ENCODE measurements around the gene NFATC3.

NFATC3 gene

GRCh38 chr16:68134644-68135043 is 49.5 kb downstream of the NFATC3 start:
- H3K4me1 ChIP-seq (ENCODE audit: insufficient read depth, poor library complexity, severe bottlenecking) = no peaks in the 10 kb centered on the region

GRCh38 chr16:68136515-68136914 is 51.3 kb downstream of the NFATC3 start:
- ATAC-seq (ENCODE audit: low read depth) (no peak), DNase-seq (ENCODE audit: low spot score) (no peak)
- no peak for TF ChIP-seq CTCF (IDR thresholded peaks at IDR 0.05; ENCODE audit: poor library complexity, severe bottlenecking)
- Histone ChIP-seq H3K9me3 (ENCODE audit: severe bottlenecking) (no peaks in the 10 kb centered on the region), H3K36me3 (ENCODE audit: low read depth) (peaks cover 3% of the 10 kb centered on the region; the same call in 1 of the 2 replicates), H3K4me3 (ENCODE audit: severe bottlenecking) (no peak overlapping the region), H3K27ac (ENCODE audit: poor library complexity, severe bottlenecking) (no peak overlapping the region), H3K27me3 (ENCODE audit: insufficient read depth, poor library complexity, severe bottlenecking) (no peaks in the 10 kb centered on the region), H3K4me1 (ENCODE audit: insufficient read depth, poor library complexity, severe bottlenecking) (peaks cover under 1% of the 10 kb centered on the region)

More at GRCh38 chr16:68134644-68135043, 49.5 kb downstream of the NFATC3 start:
- H3K27ac ChIP-seq (ENCODE audit: poor library complexity, severe bottlenecking) = no peak overlapping the region
- H3K27me3 ChIP-seq (ENCODE audit: insufficient read depth, poor library complexity, severe bottlenecking) = no peaks in the 10 kb centered on the region
- H3K4me3 ChIP-seq (ENCODE audit: severe bottlenecking) = no peak overlapping the region
- peaks cover 3% of the 10 kb centered on the region; the same call in 1 of the 2 replicates for H3K36me3 ChIP-seq (ENCODE audit: low read depth)
- no peaks in the 10 kb centered on the region for H3K9me3 ChIP-seq (ENCODE audit: severe bottlenecking)
- DNase-seq (ENCODE audit: low spot score) (no peak), ATAC-seq (ENCODE audit: low read depth) (no peak)
- no peak for TF ChIP-seq CTCF (IDR thresholded peaks at IDR 0.05; ENCODE audit: poor library complexity, severe bottlenecking)

- no peak for TF ChIP-seq CTCF (IDR thresholded peaks at IDR 0.05; ENCODE audit: poor library complexity, severe bottlenecking)
- Histone ChIP-seq H3K4me1 (ENCODE audit: insufficient read depth, poor library complexity, severe bottlenecking) (peaks cover 22% of the 10 kb centered on the region), H3K27ac (ENCODE audit: poor library complexity, severe bottlenecking) (no peak overlapping the region), H3K9me3 (ENCODE audit: severe bottlenecking) (no peaks in the 10 kb centered on the region), H3K4me3 (ENCODE audit: severe bottlenecking) (no peak overlapping the region), H3K27me3 (ENCODE audit: insufficient read depth, poor library complexity, severe bottlenecking) (no peaks in the 10 kb centered on the region), H3K36me3 (ENCODE audit: low read depth) (no peaks in the 10 kb centered on the region; the same call in 1 of the 2 replicates)
- DNase-seq (ENCODE audit: low spot score) (no peak), ATAC-seq (ENCODE audit: low read depth) (no peak)
These were observed 58.8 kb downstream of the NFATC3 start for GRCh38 chr16:68144008-68144407.

- no peak for TF ChIP-seq CTCF (IDR thresholded peaks at IDR 0.05; ENCODE audit: poor library complexity, severe bottlenecking)
- ATAC-seq (ENCODE audit: low read depth) = no peak
- Histone ChIP-seq H3K4me1 (ENCODE audit: insufficient read depth, poor library complexity, severe bottlenecking) (peaks cover 21% of the 10 kb centered on the region), H3K27me3 (ENCODE audit: insufficient read depth, poor library complexity, severe bottlenecking) (no peaks in the 10 kb centered on the region), H3K36me3 (ENCODE audit: low read depth) (no peaks in the 10 kb centered on the region; the same call in 1 of the 2 replicates), H3K4me3 (ENCODE audit: severe bottlenecking) (no peak overlapping the region), H3K27ac (ENCODE audit: poor library complexity, severe bottlenecking) (no peak overlapping the region), H3K9me3 (ENCODE audit: severe bottlenecking) (no peaks in the 10 kb centered on the region)
- no peak for DNase-seq (ENCODE audit: low spot score)
These were observed 61.4 kb downstream of the NFATC3 start for GRCh38 chr16:68146585-68146984.

- no peaks in the 10 kb centered on the region; the same call in 1 of the 2 replicates for H3K36me3 ChIP-seq (ENCODE audit: low read depth)
- peaks cover 12% of the 10 kb centered on the region for H3K4me1 ChIP-seq (ENCODE audit: insufficient read depth, poor library complexity, severe bottlenecking)
- ATAC-seq (ENCODE audit: low read depth) (0 out of 3 replicates have a peak, but pooled peaks have one; percentile 45), DNase-seq (ENCODE audit: low spot score) (no peak)
- no peaks in the 10 kb centered on the region for H3K9me3 ChIP-seq (ENCODE audit: severe bottlenecking)
- no peak overlapping the region for H3K4me3 ChIP-seq (ENCODE audit: severe bottlenecking)
- H3K27me3 ChIP-seq (ENCODE audit: insufficient read depth, poor library complexity, severe bottlenecking) = no peaks in the 10 kb centered on the region
- no peak overlapping the region for H3K27ac ChIP-seq (ENCODE audit: poor library complexity, severe bottlenecking)
- TF ChIP-seq CTCF (IDR thresholded peaks at IDR 0.05; ENCODE audit: poor library complexity, severe bottlenecking) = no peak
These were observed 62.3 kb downstream of the NFATC3 start for GRCh38 chr16:68147444-68147843.

Data from RWPE2 (cell line).